GM10847 (cell line): Measurements from ENCODE around the gene SMC1B.

Source experiments
- POLR2A ChIP-seq: IDR thresholded peaks from 2 replicates; pipeline ENCODE4 v1.6.1; 2011; ENCODE audit not compliant: insufficient read length; ENCODE audit errors: extremely low read depth

SMC1B gene

DNA sequence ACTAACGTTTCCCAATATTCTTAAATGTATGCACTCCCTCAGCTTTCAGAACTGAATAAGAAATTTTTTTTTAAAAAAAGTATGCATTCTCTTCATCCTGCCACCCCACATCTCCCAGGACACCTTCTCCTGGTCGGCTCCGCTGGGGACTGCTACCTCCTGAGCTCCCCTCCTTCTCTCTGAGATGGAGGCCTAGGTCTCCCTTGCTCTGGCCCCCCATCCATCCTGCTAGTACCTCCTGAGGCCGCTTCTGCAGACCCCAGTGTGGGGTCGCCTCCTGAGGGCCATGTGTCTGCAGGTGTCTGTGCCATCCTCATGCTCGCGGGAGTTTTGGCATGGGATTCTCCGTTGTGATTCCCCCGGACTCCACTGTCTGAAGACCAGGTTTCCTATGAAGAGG is 75.9 kb downstream of the SMC1B start:
- no peak for TF ChIP-seq POLR2A

DNA sequence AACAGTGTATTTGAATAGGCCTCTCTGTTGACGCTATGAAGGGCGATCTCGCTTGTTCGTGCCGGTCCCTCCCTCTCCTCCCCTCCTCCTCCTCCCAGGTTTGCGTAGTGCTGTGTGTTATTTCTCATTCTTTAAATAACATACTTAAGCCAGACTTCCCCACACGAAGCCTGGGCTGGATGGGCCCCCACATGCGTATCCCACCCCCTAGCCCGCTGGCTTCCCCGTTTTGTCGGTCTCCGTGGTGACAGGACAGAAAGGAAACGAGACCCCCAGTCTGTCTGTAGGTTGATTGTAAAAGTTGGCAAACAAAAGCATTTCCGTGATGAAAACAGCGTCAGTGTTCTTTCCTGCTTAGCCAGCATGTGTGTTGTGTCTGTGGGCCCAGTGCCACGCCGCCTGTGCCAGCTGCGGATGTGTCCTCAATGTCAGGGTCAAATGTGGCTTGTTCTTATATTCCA is 76.4 kb downstream of the SMC1B start:
- TF ChIP-seq POLR2A = no peak

DNA sequence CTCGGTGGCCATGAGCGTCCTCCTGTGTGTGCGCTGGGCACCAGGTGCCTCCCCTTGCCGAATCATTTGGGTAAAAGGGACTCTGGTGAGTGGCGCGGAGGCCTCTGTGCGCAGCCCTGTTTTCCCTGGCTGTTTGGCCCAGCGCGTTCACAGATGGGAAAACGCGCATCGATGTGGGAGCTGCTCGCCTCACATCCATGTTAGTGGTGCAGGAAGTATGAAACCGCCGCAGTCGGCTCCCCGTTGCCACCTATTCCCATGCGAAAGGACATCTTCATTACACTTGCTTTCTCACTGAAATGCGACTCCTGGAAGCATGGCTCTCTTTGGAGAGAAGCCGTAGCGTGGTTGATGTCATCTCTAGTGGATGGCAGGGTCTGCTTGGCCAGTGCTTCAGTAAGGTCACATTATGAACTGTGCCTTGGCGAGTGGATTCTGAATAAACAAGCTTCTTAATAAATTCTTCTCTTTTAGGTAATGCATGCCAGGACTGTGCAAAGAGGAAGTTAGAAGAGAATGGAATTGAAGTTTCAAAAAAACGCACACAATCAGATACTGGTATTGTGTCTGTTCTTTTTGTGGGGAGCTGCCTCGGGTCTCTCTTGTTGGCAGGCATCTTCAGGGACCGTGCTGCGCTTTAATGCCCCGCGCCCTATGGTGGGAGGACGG is 77.4 kb downstream of the SMC1B start:
- TF ChIP-seq POLR2A = no peak

GRCh38 chr22:45335021-45335818 is 78.2 kb downstream of the SMC1B start:
- TF ChIP-seq POLR2A = no peak

DNA sequence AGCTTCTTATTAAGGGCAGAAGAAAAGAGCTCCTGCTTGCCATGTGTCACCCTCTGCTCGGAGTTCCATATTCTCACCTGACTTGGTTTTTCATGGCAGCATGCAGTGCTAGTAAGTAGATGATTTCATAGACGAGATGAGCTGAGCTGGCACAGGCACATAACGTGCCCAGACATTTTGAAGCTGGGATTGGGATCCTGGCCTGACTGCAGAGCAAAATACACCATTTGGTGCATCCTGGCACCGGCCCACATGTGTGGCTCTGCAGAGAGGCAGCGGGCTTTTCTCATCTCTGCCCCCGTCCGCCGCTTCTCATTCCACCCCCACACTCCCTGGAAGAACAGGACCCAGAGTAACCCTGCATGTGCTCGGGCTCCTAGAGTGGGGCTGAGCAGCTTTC is 78.9 kb downstream of the SMC1B start:
- TF ChIP-seq POLR2A = no peak

GRCh38 chr22:45334068-45334467 is 79.3 kb downstream of the SMC1B start:
- TF ChIP-seq POLR2A = no peak

DNA sequence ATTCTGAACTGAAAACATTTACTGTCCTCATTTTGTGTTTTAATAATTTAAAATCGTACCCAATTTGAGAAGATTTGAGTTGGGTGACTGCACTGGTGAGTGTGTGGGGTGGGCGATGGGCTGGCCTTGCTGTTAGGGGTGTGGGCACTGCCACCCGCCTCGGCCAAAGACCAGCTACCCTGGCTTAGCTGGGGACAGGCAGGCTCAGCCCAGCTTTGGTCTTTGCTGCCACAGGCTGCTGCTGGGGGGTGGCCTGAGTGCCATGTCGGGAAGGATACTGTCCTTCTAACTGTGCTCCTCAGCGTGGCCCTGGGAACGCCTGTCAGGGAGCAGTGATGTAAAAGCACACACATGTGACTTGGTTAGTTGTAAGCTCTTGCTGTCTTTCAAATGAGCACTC is 81.4 kb downstream of the SMC1B start:
- TF ChIP-seq POLR2A = no peak

DNA sequence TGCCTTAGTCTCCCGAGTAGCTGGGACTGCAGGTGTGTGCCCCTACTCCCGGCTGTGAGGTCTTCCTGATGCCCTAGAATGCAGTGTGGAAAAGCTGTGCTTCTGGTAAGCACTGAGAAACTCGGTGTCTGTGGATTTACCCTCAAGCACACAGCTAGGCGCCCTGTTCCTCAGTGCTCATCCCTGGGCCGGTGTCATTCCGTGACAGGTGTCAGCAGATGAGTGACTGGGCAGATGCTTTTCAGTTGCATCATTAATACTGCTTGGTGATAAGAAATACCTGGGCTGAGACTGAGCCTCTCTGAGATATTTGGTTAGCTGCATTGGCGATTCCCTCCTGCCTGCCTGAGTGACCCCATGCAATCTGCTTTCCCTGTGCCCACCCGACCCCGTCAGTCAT is 81.9 kb downstream of the SMC1B start:
- TF ChIP-seq POLR2A = no peak

DNA sequence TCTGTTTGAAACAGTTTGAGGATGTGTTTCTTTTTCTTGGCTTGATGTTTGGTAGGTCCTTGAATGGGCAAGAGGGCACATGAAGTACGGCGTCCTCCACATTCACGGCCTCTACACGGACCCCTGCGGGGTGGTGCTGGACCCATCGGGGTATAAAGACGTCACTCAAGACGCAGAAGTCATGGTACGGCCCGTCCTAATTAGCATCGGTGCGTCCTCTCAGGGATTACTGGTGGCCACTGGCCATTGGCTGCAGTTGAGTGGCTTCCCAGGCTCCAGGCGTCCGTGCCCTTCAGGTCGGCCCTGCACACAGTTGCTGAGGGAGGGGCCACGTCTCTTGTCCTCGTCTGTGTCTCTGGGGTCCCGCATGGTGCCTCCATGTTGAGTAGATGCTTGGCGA is 82.9 kb downstream of the SMC1B start:
- TF ChIP-seq POLR2A = no peak

DNA sequence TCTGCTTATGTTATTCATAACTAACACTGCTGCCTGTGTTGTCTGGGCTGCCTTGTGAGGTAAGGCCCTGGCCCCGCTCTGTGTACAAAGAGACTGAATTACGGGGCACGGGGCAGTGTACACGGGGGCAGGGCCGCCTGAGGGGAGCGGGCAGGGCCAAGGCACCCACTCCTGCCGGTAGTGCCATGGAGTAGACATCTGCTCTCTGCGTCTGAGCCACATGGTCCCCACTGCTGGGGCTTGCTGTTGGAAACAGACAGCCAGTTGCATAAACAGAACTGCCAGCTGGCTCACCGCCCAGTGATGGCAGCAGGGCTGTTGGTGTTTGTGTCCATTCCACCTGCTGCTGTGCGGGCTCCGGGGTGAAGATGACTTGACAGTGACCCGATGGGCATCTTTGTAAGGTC is 83.9 kb downstream of the SMC1B start:
- no peak for TF ChIP-seq POLR2A

GRCh38 chr22:45328822-45329529 is 84.4 kb downstream of the SMC1B start:
- TF ChIP-seq POLR2A = no peak

DNA sequence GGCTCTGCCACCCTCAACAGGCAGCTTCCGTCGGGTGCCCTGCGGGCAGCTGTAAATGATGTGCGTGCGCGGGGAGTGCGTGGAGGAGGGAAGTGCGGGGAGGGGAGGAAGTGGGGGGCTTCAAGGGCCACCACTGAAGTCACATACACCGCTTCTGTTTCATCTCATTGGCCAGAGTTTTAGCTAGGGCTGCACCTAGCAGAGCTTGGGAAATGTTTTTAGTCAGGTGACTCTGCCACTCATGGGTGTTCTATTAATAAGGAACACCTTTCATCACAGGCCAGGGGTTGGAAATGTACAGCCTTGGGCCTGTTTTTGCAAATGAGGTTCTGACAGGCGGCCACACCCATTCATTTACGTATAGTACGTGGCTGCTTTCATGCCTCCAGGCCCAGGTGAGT is 89.1 kb downstream of the SMC1B start:
- no peak for TF ChIP-seq POLR2A

- no peak for TF ChIP-seq POLR2A
These were observed 89.7 kb downstream of the SMC1B start for GRCh38 chr22:45323695-45324094.

- TF ChIP-seq POLR2A = no peak
These were observed 90.4 kb downstream of the SMC1B start for GRCh38 chr22:45322873-45323525.

DNA sequence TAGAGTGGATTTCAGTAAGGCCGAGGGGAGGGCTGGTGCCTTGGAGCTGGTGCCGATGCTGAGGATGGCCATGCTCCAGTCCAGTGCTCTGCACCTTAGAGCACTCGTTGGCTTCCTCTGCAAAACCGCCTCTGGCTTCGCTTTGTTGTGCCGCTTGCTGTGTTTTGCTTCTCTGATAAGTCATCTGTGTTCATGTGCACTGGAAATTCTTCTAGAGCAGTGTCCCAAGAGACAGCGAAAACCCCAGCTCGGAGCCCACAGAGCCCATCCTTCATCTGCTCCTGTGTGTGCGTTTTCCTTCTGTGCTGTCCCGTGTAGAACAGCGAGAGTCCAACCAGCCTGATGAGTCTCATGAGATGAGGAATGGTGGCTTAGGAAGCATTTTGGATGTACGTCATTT is 91.6 kb downstream of the SMC1B start:
- TF ChIP-seq POLR2A = no peak

GRCh38 chr22:45320357-45320976 is 92.9 kb downstream of the SMC1B start:
- no peak for TF ChIP-seq POLR2A

GRCh38 chr22:45319324-45319685 is 94.1 kb downstream of the SMC1B start:
- no peak for TF ChIP-seq POLR2A
